NB4 (cell line): ENCODE results near the gene C1orf21.

Experiments used
- POLR2A ChIP-seq: IDR thresholded peaks from 2 replicates; pipeline ENCODE4 v1.6.1; 2011; ENCODE audit warnings: mild to moderate bottlenecking; ENCODE audit not compliant: insufficient read length; ENCODE audit errors: extremely low read depth
- TF ChIP-seq, protein P1 (sequence below): IDR thresholded peaks from one replicate; pipeline ENCODE4 v1.5.1; 2012; ENCODE audit warnings: low read depth, low read length

GRCh38 chr1:184641894-184642293 lies 255.1 kb downstream of the C1orf21 start:
- no peak for TF ChIP-seq POLR2A
- TF ChIP-seq, protein P1, sequence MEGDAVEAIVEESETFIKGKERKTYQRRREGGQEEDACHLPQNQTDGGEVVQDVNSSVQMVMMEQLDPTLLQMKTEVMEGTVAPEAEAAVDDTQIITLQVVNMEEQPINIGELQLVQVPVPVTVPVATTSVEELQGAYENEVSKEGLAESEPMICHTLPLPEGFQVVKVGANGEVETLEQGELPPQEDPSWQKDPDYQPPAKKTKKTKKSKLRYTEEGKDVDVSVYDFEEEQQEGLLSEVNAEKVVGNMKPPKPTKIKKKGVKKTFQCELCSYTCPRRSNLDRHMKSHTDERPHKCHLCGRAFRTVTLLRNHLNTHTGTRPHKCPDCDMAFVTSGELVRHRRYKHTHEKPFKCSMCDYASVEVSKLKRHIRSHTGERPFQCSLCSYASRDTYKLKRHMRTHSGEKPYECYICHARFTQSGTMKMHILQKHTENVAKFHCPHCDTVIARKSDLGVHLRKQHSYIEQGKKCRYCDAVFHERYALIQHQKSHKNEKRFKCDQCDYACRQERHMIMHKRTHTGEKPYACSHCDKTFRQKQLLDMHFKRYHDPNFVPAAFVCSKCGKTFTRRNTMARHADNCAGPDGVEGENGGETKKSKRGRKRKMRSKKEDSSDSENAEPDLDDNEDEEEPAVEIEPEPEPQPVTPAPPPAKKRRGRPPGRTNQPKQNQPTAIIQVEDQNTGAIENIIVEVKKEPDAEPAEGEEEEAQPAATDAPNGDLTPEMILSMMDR: no peak
